K562 (cell line): ENCODE measurements around the gene DUSP19. TPM values are rescaled to one million over a fixed set of nuclear protein-coding genes. Genes with fewer than 3 reads are reported as not detected.

Experiments used
- BRD4 ChIP-seq: fragments of 200-600 bp; sonication (generic); IDR thresholded peaks from 2 replicates; pipeline ENCODE4 v1.6.1; 2017; ENCODE audit warnings: inconsistent platforms
- CEBPZ ChIP-seq: fragments of 150-350 bp; IDR thresholded peaks from 2 replicates; pipeline ENCODE4 v1.6.1; 2014; ENCODE audit warnings: low read depth, mild to moderate bottlenecking, low read length, borderline replicate concordance
- CGGBP1 ChIP-seq: fragments of 250-450 bp; sonication (Bioruptor Pico); IDR thresholded peaks from 2 replicates; pipeline ENCODE4 v1.9.0; 2021; ENCODE audit warnings: mild to moderate bottlenecking
- CLOCK ChIP-seq: fragments of 250-450 bp; sonication (Bioruptor Pico); IDR thresholded peaks from 2 replicates; pipeline ENCODE4 v1.4.0; 2020; ENCODE audit warnings: mild to moderate bottlenecking, moderate library complexity, borderline replicate concordance
- EP400 ChIP-seq: fragments of 450-650 bp; IDR thresholded peaks from 2 replicates; pipeline ENCODE4 v1.6.1; 2017; ENCODE audit warnings: antibody characterized with exemption, mild to moderate bottlenecking, moderate library complexity
- GABPA ChIP-seq: fragments of 200-800 bp; sonication (Bioruptor generic); conservative IDR thresholded peaks from 2 replicates; pipeline ENCODE4 v1.6.1; 2016; ENCODE audit warnings: low read depth, missing genetic modification characterization, missing compliant biosample characterization
- HDAC2 ChIP-seq: fragments of 450-650 bp; IDR thresholded peaks from 2 replicates; pipeline ENCODE4 v1.6.1; 2016; ENCODE audit warnings: mild to moderate bottlenecking
- HDGF ChIP-seq: fragments of 450-650 bp; IDR thresholded peaks from 2 replicates; pipeline ENCODE4 v1.6.1; 2016
- NFYB ChIP-seq: IDR thresholded peaks from 2 replicates; pipeline ENCODE4 v1.6.1; 2011; ENCODE audit warnings: mild to moderate bottlenecking, moderate library complexity; ENCODE audit not compliant: insufficient read length; ENCODE audit errors: extremely low read depth
- POLR2AphosphoS2 ChIP-seq: IDR thresholded peaks from 2 replicates; pipeline ENCODE4 v1.6.1; 2012; ENCODE audit warnings: low read length, improper control_type of control experiment
- POLR2H ChIP-seq: IDR thresholded peaks from 2 replicates; pipeline ENCODE4 v1.6.1; 2016; ENCODE audit warnings: missing genetic modification characterization, low read depth, mild to moderate bottlenecking, control low read depth, missing compliant biosample characterization, moderate library complexity
- SMAD2 ChIP-seq: fragments of 150-350 bp; IDR thresholded peaks from 2 replicates; pipeline ENCODE4 v1.6.1; 2014; ENCODE audit warnings: low read depth, mild to moderate bottlenecking, low read length
- SRSF9 ChIP-seq: fragments of 200-400 bp; formaldehyde crosslinking; IDR thresholded peaks from 2 replicates; pipeline ENCODE4 v1.6.1; 2017; ENCODE audit warnings: low read depth, low read length, borderline replicate concordance
- TEAD2 ChIP-seq: fragments of 450-650 bp; IDR thresholded peaks from 2 replicates; pipeline ENCODE4 v1.6.1; 2016; ENCODE audit warnings: missing genetic modification characterization, control low read depth, missing compliant biosample characterization
- XRCC4 ChIP-seq: IDR thresholded peaks from one replicate; pipeline ENCODE4 v1.6.1; 2011; ENCODE audit not compliant: insufficient read depth, insufficient read length; ENCODE audit errors: extremely low read depth
- ZBTB49 ChIP-seq: sonication (generic); formaldehyde crosslinking; IDR thresholded peaks from 2 replicates; pipeline ENCODE4 v1.8.0; 2022; ENCODE audit warnings: missing genetic modification reagents, mild to moderate bottlenecking, borderline replicate concordance
- ZNF232 ChIP-seq: sonication (generic); formaldehyde crosslinking; IDR thresholded peaks from 2 replicates; pipeline ENCODE4 v1.8.0; 2022; ENCODE audit warnings: mild to moderate bottlenecking, missing genetic modification reagents
- ZNF830 ChIP-seq: fragments of 250-450 bp; sonication (Bioruptor Pico); IDR thresholded peaks from 2 replicates; pipeline ENCODE4 v1.5.0; 2021; ENCODE audit warnings: mild to moderate bottlenecking
- polyA plus RNA-seq, 8 experiments: library from polyadenylated mRNA; depleted of rRNA in 4 of 8; stranded (reverse) in 5 of 8; unstranded in 3 of 8; fragments of >200 nt; fragmentation: Nextera tagmentation in 2 of 8; fragmentation: Illumina TruSeq in 1 of 8; extraction: Ambion mirVana in 2 of 8; extraction: Trizol in 1 of 8; gene quantifications; 2 replicates each; pipeline versions ENCODE4 v1.2.1 to v1.2.3, GENCODE V29; 2011 to 2014; ENCODE audit warnings: inconsistent platforms in 1 of 8, missing spikeins in 1 of 8
- total RNA-seq, 7 experiments: library from RNA; depleted of rRNA in 6 of 7; stranded (reverse); fragments of >200 nt in 6 of 7; fragmentation: Illumina TruSeq in 2 of 7; extraction: Trizol in 2 of 7; gene quantifications; 2 replicates each; pipeline versions ENCODE4 v1.2.1 to v1.2.3, GENCODE V29; 2011 to 2021; ENCODE audit warnings: low replicate concordance in 1 of 7
- TF ChIP-seq, protein P1 (sequence below): fragments of 450-650 bp; IDR thresholded peaks from 2 replicates; pipeline ENCODE4 v1.6.1; 2016

The DUSP19 gene
- total and polyA plus RNA-seq, 9 of the 15 experiments (the other 6 are each of a cell fraction or from before 2014, with no cell fraction given), result 1.6 to 6.3 (median 3.1) TPM

GRCh38 chr2:183078464-183079138, at the start of gene DUSP19 (continued):
- TF ChIP-seq GABPA (tag) (peak; percentile 69), CGGBP1 (CRISPR knock-in tag) (no peak), POLR2H (tag) (peak; percentile 91), BRD4 (peak; percentile 13; the same call in 1 of the 2 replicates), HDAC2 (0 out of 2 replicates have a peak, but pooled peaks have one; percentile 81), CLOCK (no peak), EP400 (peak; percentile 65), HDGF (no peak), XRCC4 (no peak), SRSF9 (no peak), NFYB (peak; percentile 92), ZNF232 (no peak), POLR2AphosphoS2 (peak; percentile 90; the same call in 1 of the 2 replicates), ZBTB49 (CRISPR knock-in tag) (no peak), SMAD2 (no peak), CEBPZ (no peak), ZNF830 (CRISPR knock-in tag) (no peak), TEAD2 (tag) (no peak)
- TF ChIP-seq, protein P1, sequence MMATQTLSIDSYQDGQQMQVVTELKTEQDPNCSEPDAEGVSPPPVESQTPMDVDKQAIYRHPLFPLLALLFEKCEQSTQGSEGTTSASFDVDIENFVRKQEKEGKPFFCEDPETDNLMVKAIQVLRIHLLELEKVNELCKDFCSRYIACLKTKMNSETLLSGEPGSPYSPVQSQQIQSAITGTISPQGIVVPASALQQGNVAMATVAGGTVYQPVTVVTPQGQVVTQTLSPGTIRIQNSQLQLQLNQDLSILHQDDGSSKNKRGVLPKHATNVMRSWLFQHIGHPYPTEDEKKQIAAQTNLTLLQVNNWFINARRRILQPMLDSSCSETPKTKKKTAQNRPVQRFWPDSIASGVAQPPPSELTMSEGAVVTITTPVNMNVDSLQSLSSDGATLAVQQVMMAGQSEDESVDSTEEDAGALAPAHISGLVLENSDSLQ, result peak; percentile 74
